Parathyroid adenoma (tissue), 2 donors: ENCODE results near the gene KRTAP10-5.

Experiments
- H2AFZ ChIP-seq: fragments of 300-600 bp; sonication (generic); one replicate; pipeline ENCODE4 v1.7.0; 2017; ENCODE audit warnings: antibody characterized with exemption, mild to moderate bottlenecking
- H3K27ac ChIP-seq: fragments of 300-600 bp; sonication (generic); one replicate; pipeline ENCODE4 v1.7.0; 2017
- H3K27me3 ChIP-seq: fragments of 300-600 bp; sonication (generic); one replicate; pipeline ENCODE4 v1.7.0; 2017; ENCODE audit warnings: low read length; ENCODE audit not compliant: control insufficient read depth, insufficient read depth
- H3K36me3 ChIP-seq: fragments of 300-600 bp; sonication (generic); one replicate; pipeline ENCODE4 v1.7.0; 2017; ENCODE audit warnings: low read length; ENCODE audit not compliant: control insufficient read depth, insufficient read depth
- H3K4me1 ChIP-seq: fragments of 300-600 bp; sonication (generic); one replicate; pipeline ENCODE4 v1.7.0; 2017; ENCODE audit warnings: control low read depth
- H3K4me2 ChIP-seq: fragments of 300-600 bp; sonication (generic); one replicate; pipeline ENCODE4 v1.7.0; 2017; ENCODE audit warnings: low read length
- H3K4me3 ChIP-seq: fragments of 300-600 bp; sonication (generic); one replicate; pipeline ENCODE4 v1.7.0; 2017; ENCODE audit warnings: low read depth, low read length
- H3K79me2 ChIP-seq: fragments of 300-600 bp; sonication (generic); one replicate; pipeline ENCODE4 v1.7.0; 2017; ENCODE audit warnings: control low read depth
- H3K9ac ChIP-seq: fragments of 300-600 bp; sonication (generic); one replicate; pipeline ENCODE4 v1.7.0; 2017; ENCODE audit warnings: mild to moderate bottlenecking
- H3K9me3 ChIP-seq: fragments of 300-600 bp; sonication (generic); one replicate; pipeline ENCODE4 v1.7.0; 2017; ENCODE audit warnings: low read length; ENCODE audit not compliant: control insufficient read depth
- TF ChIP-seq, protein P1 (sequence below): fragments of 300-600 bp; sonication (generic); IDR thresholded peaks from one replicate; pipeline ENCODE4 v1.7.0; 2017; ENCODE audit warnings: antibody characterized with exemption, mild to moderate bottlenecking
- donor health status: primary hyperparathyroidism.

The KRTAP10-5 gene

GRCh38 chr21:44537930-44538911 lies 42.2 kb downstream of the KRTAP10-5 start:
- Histone ChIP-seq H3K27ac (no peak overlapping the region), H3K9ac (no peak overlapping the region), H3K36me3 (no peaks in the 10 kb centered on the region), H3K79me2 (no peaks in the 10 kb centered on the region), H2AFZ (no peak overlapping the region), H3K4me2 (no peak overlapping the region), H3K27me3 (no peaks in the 10 kb centered on the region), H3K9me3 (no peaks in the 10 kb centered on the region), H3K4me1 (no peaks in the 10 kb centered on the region), H3K4me3 (no peak overlapping the region)
- TF ChIP-seq, protein P1, sequence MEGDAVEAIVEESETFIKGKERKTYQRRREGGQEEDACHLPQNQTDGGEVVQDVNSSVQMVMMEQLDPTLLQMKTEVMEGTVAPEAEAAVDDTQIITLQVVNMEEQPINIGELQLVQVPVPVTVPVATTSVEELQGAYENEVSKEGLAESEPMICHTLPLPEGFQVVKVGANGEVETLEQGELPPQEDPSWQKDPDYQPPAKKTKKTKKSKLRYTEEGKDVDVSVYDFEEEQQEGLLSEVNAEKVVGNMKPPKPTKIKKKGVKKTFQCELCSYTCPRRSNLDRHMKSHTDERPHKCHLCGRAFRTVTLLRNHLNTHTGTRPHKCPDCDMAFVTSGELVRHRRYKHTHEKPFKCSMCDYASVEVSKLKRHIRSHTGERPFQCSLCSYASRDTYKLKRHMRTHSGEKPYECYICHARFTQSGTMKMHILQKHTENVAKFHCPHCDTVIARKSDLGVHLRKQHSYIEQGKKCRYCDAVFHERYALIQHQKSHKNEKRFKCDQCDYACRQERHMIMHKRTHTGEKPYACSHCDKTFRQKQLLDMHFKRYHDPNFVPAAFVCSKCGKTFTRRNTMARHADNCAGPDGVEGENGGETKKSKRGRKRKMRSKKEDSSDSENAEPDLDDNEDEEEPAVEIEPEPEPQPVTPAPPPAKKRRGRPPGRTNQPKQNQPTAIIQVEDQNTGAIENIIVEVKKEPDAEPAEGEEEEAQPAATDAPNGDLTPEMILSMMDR = no peak

- no peaks in the 10 kb centered on the region for H3K79me2 ChIP-seq
- H3K9me3 ChIP-seq = no peaks in the 10 kb centered on the region
- H3K27me3 ChIP-seq = no peaks in the 10 kb centered on the region
- H3K4me1 ChIP-seq = no peaks in the 10 kb centered on the region
- no peak overlapping the region for H3K9ac ChIP-seq
- no peak overlapping the region for H3K4me3 ChIP-seq
- no peak overlapping the region for H2AFZ ChIP-seq
- no peak overlapping the region for H3K4me2 ChIP-seq
- no peaks in the 10 kb centered on the region for H3K36me3 ChIP-seq
- H3K27ac ChIP-seq = no peak overlapping the region
- TF ChIP-seq, protein P1 = no peak
Measured at GRCh38 chr21:44535963-44536362, 44.4 kb downstream of the KRTAP10-5 start.

GRCh38 chr21:44534688-44535087 lies 45.7 kb downstream of the KRTAP10-5 start:
- Histone ChIP-seq H3K4me1 (no peaks in the 10 kb centered on the region), H3K27ac (no peak overlapping the region), H3K27me3 (no peaks in the 10 kb centered on the region)

DNA sequence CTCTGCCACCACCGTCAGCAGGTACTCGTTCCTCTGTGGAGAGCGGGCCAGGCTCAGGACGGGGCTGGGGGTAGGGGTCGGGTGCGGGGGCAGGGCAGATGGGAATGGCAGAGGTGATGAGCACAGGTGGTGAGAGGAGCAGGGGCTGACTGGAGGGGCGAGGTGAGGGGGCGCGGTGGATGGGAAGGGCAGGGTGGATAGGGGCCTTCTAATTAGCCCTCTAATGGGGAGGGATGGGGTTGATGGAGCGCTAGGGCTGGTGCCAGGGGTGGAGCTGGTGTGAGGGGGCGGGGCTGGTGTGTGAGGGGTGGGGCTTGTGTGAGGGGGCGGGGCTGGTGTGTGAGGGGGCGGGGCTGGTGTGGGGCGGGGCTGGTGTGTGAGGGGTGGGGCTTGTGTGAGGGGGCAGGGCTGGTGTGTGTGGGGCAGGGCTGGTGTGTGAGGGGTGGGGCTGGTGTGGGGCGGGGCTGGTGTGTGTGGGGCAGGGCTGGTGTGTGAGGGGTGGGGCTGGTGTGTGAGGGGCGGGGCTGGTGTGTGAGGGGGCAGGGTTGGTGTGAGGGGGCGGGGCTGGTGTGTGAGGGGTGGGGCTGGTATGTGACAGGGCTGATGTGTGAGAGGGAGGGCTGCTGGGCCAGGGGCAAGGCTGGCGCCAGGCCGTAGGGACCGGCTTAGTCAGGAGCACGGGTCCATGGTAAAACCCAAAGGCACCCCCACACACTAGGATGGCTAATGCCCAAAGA lies 46.3 kb downstream of the KRTAP10-5 start:
- no peaks in the 10 kb centered on the region for H3K4me1 ChIP-seq
- no peaks in the 10 kb centered on the region for H3K79me2 ChIP-seq
- no peak overlapping the region for H3K27ac ChIP-seq
- H2AFZ ChIP-seq = no peak overlapping the region
- H3K9me3 ChIP-seq = no peaks in the 10 kb centered on the region
- H3K27me3 ChIP-seq = no peaks in the 10 kb centered on the region
- no peak overlapping the region for H3K4me3 ChIP-seq
- TF ChIP-seq, protein P1 = no peak
- no peak overlapping the region for H3K4me2 ChIP-seq
- H3K36me3 ChIP-seq = no peaks in the 10 kb centered on the region
- no peak overlapping the region for H3K9ac ChIP-seq

More at GRCh38 chr21:44534688-44535087, 45.7 kb downstream of the KRTAP10-5 start:
- Histone ChIP-seq H3K9me3 (no peaks in the 10 kb centered on the region), H3K4me2 (no peak overlapping the region), H3K4me3 (no peak overlapping the region), H3K36me3 (no peaks in the 10 kb centered on the region), H2AFZ (no peak overlapping the region), H3K79me2 (no peaks in the 10 kb centered on the region), H3K9ac (no peak overlapping the region)
- TF ChIP-seq, protein P1 = no peak
